Loucy (cell line): ENCODE data around the gene RUNX2.

Experiments used
- EZH2phosphoT487 ChIP-seq: fragments of 200-600 bp; IDR thresholded peaks from 2 replicates; pipeline ENCODE4 v1.6.1; 2018; ENCODE audit warnings: antibody characterized with exemption, mild to moderate bottlenecking, moderate library complexity, borderline replicate concordance
- TF ChIP-seq, protein P1 (sequence below): fragments of 200-600 bp; sonication (generic); conservative IDR thresholded peaks from 2 replicates; pipeline ENCODE4 v1.5.1; 2014; ENCODE audit warnings: mild to moderate bottlenecking, antibody characterized with exemption, low read length

DNA sequence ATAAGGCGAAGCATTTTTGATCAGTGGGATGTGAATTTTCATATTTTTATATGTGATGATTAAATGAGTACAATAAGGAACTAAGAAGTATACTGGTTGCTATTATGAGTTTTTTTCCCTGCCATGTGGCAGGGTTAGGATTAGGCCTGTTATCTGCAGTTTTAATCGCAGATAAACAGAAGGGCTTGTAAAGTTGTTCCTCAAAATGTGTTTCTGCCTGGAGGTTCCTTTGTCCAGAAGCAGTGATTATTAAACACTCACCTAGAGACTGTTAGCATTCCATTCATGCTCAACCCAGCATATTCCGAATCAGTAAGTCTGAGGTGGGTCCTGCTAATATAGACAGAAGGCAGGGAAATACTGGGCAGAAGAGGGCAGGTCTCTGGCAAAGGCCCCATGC lies 371.5 kb downstream of the RUNX2 start:
- TF ChIP-seq, protein P1, sequence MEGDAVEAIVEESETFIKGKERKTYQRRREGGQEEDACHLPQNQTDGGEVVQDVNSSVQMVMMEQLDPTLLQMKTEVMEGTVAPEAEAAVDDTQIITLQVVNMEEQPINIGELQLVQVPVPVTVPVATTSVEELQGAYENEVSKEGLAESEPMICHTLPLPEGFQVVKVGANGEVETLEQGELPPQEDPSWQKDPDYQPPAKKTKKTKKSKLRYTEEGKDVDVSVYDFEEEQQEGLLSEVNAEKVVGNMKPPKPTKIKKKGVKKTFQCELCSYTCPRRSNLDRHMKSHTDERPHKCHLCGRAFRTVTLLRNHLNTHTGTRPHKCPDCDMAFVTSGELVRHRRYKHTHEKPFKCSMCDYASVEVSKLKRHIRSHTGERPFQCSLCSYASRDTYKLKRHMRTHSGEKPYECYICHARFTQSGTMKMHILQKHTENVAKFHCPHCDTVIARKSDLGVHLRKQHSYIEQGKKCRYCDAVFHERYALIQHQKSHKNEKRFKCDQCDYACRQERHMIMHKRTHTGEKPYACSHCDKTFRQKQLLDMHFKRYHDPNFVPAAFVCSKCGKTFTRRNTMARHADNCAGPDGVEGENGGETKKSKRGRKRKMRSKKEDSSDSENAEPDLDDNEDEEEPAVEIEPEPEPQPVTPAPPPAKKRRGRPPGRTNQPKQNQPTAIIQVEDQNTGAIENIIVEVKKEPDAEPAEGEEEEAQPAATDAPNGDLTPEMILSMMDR, result no peak
- no peak for TF ChIP-seq EZH2phosphoT487
